Measurements from ENCODE around the gene GNG7.

DNA sequence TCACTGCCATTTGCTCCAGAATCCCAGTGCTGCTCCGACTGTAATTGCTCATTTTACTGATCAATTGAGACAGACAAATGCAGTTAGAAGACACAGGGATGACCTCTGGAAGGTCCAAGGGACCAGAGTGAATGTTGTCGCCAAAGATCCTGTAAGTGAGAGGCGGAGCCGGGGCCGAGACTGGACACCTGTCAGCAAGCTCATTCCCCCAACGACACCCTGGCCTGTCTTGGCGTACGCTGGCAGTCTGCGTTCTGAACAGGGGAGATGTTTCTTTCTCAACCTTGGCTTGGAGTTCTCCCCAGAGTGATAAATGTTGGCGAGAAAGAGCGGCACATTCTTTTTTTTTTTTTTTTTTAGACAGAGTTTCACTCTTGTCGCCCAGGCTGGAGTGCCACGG is 202.3 kb downstream of the GNG7 start:
- TF ChIP-seq, protein P1, sequence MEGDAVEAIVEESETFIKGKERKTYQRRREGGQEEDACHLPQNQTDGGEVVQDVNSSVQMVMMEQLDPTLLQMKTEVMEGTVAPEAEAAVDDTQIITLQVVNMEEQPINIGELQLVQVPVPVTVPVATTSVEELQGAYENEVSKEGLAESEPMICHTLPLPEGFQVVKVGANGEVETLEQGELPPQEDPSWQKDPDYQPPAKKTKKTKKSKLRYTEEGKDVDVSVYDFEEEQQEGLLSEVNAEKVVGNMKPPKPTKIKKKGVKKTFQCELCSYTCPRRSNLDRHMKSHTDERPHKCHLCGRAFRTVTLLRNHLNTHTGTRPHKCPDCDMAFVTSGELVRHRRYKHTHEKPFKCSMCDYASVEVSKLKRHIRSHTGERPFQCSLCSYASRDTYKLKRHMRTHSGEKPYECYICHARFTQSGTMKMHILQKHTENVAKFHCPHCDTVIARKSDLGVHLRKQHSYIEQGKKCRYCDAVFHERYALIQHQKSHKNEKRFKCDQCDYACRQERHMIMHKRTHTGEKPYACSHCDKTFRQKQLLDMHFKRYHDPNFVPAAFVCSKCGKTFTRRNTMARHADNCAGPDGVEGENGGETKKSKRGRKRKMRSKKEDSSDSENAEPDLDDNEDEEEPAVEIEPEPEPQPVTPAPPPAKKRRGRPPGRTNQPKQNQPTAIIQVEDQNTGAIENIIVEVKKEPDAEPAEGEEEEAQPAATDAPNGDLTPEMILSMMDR (IDR thresholded peaks at IDR 0.05), result no peak
- no peak for TF ChIP-seq POLR2A (IDR thresholded peaks at IDR 0.05)
